ENCODE data around the gene MRPL38. TPM values are rescaled to one million over a fixed set of nuclear protein-coding genes. Genes with fewer than 3 reads are reported as not detected.

MRPL38 gene
- 82.5 to 130 TPM (median 123 TPM) in 5 replicates for total RNA-seq (2022; extraction: Qiagen RNA extraction)

DNA sequence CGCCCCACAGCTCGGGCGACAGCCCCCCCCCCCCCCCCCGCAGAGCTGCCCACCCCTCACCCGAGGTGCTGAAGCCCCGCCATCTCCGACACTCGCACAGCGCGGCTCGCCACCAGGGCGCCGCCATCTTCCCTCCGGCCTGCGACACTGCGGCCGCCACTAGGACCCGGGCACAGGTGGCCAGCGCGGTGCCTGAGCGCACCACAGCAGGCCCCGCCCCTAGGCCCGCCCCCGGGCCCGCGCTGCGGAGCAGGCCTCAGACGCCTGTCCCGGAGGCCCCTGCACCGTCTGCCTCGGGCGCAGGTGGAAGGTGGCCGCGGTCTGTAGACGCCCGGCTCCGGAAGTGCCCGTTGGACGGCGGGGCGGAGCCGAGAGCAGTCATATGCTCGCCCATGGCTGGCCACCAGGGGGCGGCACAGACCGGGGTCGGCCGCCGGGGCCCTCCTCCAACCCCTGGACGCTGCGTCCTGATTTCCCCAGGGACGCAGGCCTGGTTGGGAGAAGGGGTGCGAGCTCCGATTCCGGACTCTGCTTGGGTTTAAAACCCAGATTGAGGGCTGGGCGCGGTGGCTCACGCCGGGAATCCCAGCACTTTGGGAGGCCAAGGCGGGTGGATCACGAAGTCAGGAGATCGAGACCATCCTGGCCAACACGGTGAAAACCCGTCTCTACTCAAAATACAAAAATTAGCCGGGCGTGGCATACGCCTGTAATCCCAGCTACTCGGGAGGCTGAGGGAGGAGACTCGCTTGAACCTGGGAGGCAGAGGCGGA, at the start of gene MRPL38:
Gene MRPL38 (minus strand): TSS at position 136 of the 773 bp plus-strand sequence. CDS start 9 bp downstream, at position 127.

DNA sequence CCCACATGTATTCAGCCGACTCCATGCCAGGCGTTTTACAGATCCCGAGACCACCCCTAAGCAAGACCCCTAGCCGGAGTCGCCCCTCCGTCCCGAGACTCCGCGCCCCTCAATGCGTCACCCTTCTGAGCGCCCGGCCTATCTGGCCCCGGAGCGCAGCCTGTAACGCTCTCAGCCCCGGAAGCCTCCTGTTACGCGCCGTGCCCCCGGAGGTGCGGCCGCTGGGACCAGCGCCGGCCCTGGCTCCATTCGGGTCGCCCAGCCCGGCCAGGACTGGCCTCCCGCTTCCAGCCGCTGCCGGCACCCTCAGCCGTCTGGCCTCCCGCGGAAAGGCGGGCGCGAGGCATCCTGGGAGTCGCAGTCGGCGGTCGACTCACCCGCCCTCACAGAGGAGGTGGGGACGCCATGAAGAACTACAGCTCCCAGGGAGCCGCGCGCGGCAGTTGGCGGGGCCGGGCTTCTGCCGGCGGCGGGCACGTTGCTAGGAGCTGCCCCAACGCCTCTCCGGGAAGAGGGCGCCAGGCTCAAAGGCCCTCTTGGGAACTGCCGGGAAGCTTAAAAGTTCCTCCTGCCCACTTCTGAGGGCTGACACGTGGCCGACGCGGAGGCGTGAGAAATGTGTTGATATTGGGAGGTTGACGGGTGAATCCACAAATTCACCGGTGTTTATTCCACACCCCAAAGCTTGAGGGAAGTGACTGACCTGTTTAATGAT, 36.2 kb upstream of the MRPL38 start, which contains the start of gene FBF1:
Gene FBF1 (minus strand): TSS at position 316 of the 715 bp plus-strand sequence. CDS start 2,893 bp downstream, outside the sequence.

DNA sequence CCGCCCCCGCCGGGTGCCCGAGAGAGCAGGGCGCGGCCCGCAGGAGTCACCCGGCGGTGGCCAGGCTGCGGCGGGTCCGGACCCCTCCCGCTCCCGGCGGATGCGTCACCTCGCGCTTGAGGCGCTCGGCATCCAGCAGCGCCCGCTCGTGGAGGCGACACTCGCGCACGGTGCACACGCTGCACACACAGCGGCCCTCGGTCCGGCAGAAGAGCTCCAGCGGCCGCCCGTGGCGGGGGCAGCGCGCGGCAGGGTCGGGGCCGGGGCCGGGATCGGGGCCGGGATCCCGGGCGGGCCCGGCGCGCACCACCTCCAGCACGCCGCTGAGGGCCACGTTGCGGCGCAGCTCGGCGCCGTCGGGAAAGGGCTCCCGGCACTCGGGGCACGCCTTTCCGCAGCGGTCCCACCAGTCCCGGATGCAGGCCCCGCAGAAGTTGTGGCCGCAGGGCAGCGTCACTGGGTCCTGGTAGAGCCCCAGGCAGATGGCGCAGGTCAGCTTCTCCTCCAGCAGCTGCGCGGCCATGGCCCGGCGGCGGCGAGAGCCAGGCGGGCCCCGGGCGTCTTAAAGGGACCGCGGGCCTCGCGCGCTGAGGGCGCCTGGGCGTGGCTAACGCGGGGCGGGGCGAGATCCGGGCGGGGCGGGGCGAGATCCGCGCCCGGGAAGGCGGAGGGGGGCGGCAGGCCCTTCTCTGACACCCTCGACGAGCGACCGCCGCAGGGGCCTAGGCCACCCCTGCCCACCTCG, 8.1 kb downstream of the MRPL38 start, which contains the start of gene TRIM65:
Gene TRIM65 (minus strand): TSS at position 537 of the 745 bp plus-strand sequence. CDS start 14 bp downstream, at position 523.

DNA sequence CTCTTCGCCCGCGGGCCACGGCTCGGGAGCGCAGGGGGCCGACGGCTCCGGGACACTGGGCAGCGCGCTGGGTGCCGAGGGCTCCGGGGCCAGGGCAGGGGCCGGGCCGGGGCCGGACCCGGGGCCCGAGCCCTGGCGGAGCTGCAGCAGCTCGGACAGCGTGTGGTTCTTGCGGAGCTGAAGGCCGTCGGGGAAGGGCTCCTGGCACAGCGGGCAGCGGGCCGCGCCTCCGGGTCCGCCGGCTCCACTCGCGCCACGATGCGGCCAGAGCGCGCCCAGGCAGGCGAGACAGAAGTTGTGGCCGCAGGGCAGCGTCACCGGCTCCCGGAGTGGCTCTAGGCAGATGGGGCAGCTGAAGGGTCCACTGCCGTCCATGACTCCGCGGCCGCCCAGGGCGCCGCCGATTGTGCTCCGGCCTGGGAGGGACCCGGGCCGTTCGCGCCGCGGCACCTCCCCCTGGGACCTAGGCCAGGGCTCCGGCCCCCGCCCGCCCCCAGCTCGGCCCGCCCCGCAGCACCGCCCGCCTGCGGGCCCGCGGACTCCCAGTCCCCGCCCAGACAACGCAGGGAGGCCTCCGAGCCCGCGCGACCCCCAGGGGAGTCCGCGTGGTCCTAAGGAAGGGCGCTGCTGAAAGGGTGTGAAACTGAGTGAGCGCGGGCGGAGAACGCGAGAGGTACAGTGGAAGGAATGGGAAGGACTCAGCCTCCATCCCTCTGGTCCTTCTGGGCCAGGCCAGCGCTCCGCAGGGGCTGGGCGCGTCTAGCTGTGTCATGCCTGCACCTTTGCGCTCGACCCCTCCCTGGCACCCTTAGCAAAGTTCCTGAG, 26.3 kb downstream of the MRPL38 start, which contains the start of gene TRIM47:
Gene TRIM47 (minus strand): TSS at position 408 of the 825 bp plus-strand sequence. CDS start 33 bp downstream, at position 375.

DNA sequence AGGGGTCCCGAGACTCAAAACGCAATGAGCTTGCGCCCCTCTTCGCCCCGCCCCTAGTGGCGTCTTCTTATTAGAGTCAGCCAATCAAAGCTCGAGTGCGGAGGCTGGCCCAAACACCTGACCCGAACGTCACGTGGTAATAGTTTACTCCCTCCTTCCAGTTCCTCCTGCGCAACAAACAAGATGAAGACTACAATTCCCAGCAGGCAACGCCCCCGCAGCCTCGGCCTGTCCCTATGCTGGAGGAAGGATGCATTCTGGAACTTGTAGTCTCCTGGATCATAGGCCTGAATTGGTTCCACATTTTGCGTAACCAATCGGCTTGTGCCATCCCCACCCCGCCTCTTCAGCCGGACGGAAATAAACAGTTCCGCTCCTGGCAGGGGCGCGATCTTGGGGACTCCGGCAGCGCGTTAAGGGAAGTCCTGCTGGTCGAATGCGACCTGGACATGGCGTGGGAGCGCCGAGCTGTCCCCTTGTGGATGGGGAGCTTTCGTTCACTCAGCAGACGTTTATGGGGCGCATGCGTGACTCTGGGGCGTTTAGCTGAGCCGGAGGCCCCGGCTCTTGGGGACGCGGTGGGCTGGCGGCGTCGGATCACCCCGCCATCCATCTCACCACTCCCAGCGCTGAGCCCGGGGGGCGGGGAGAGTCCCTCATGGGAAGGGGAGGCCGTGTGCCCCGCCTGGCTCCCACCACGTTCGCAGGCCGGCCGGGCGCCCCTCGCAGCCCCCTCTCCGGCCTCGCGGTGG, 49.2 kb downstream of the MRPL38 start, which contains the start of gene WBP2:
Gene WBP2 (minus strand): TSS at position 26 of the 752 bp plus-strand sequence. CDS start 38 bp downstream, outside the sequence.

Other genes starting within 250 kb of the MRPL38 start
- 18.8 to 28.9 TPM (median 27.4 TPM) in 5 replicates for gene RECQL5, start 237.7 kb downstream of the MRPL38 start, total RNA-seq (2022; extraction: Qiagen RNA extraction)
- gene SAP30BP, start 237.5 kb downstream of the MRPL38 start, total RNA-seq (2022; extraction: Qiagen RNA extraction) = 113 to 142 TPM (median 123 TPM) in 5 replicates
- 92.0 to 109 TPM (median 95.3 TPM) in 5 replicates for gene ITGB4, start 183.4 kb downstream of the MRPL38 start, total RNA-seq (2022; extraction: Qiagen RNA extraction)
- gene GALK1, start 139.7 kb downstream of the MRPL38 start, total RNA-seq (2022; extraction: Qiagen RNA extraction) = 51.5 to 83.8 TPM (median 80.0 TPM) in 5 replicates
- 26.6 to 31.6 TPM (median 30.8 TPM) in 5 replicates for gene UNK, start 120.1 kb downstream of the MRPL38 start, total RNA-seq (2022; extraction: Qiagen RNA extraction)
- 2.8 to 6.6 TPM (median 6.2 TPM) in 5 replicates for gene UNC13D, start 60.5 kb downstream of the MRPL38 start, total RNA-seq (2022; extraction: Qiagen RNA extraction)
- 79.2 to 91.0 TPM (median 85.9 TPM) in 5 replicates for gene WBP2, start 49.5 kb downstream of the MRPL38 start, total RNA-seq (2022; extraction: Qiagen RNA extraction)
- gene TRIM47, start 26.3 kb downstream of the MRPL38 start, total RNA-seq (2022; extraction: Qiagen RNA extraction) = 137 to 190 TPM (median 173 TPM) in 5 replicates
- gene TRIM65, start 7.9 kb downstream of the MRPL38 start, total RNA-seq (2022; extraction: Qiagen RNA extraction) = 27.9 to 41.7 TPM (median 38.6 TPM) in 5 replicates
- 5.1 to 9.4 TPM (median 8.9 TPM) in 5 replicates for gene FBF1, start 36.2 kb upstream of the MRPL38 start, total RNA-seq (2022; extraction: Qiagen RNA extraction)
- gene ACOX1, start 74.3 kb upstream of the MRPL38 start, total RNA-seq (2022; extraction: Qiagen RNA extraction) = 13.5 to 18.4 TPM (median 16.6 TPM) in 5 replicates
- gene TEN1, start 74.4 kb upstream of the MRPL38 start, total RNA-seq (2022; extraction: Qiagen RNA extraction) = 20.6 to 26.5 TPM (median 25.5 TPM) in 5 replicates
- gene CDK3, start 96.0 kb upstream of the MRPL38 start, total RNA-seq (2022; extraction: Qiagen RNA extraction) = 4.2 to 6.2 TPM (median 4.7 TPM) in 5 replicates
- 15.7 to 21.0 TPM (median 16.7 TPM) in 5 replicates for gene EVPL, start 122.4 kb upstream of the MRPL38 start, total RNA-seq (2022; extraction: Qiagen RNA extraction)
- 76.1 to 80.1 TPM (median 78.6 TPM) in 5 replicates for gene SRP68, start 167.6 kb upstream of the MRPL38 start, total RNA-seq (2022; extraction: Qiagen RNA extraction)
- gene GALR2, start 169.9 kb upstream of the MRPL38 start, total RNA-seq (2022; extraction: Qiagen RNA extraction) = 0.54 to 2.1 TPM (median 1.8 TPM) in 5 replicates
- 0.10 to 0.36 TPM (median 0.22 TPM) in 5 replicates for gene ZACN, start 174.3 kb upstream of the MRPL38 start, total RNA-seq (2022; extraction: Qiagen RNA extraction)
- gene EXOC7, start 198.9 kb upstream of the MRPL38 start, total RNA-seq (2022; extraction: Qiagen RNA extraction) = 53.7 to 67.5 TPM (median 64.7 TPM) in 5 replicates
- 0.41 to 0.80 TPM (median 0.70 TPM) in 5 replicates for gene FOXJ1, start 236.4 kb upstream of the MRPL38 start, total RNA-seq (2022; extraction: Qiagen RNA extraction)

Data from A549 treated with Mapracorat at 1 μM for 4 hours (cell line).